ENCODE data around the gene SORT1.

- TF ChIP-seq, protein P1, sequence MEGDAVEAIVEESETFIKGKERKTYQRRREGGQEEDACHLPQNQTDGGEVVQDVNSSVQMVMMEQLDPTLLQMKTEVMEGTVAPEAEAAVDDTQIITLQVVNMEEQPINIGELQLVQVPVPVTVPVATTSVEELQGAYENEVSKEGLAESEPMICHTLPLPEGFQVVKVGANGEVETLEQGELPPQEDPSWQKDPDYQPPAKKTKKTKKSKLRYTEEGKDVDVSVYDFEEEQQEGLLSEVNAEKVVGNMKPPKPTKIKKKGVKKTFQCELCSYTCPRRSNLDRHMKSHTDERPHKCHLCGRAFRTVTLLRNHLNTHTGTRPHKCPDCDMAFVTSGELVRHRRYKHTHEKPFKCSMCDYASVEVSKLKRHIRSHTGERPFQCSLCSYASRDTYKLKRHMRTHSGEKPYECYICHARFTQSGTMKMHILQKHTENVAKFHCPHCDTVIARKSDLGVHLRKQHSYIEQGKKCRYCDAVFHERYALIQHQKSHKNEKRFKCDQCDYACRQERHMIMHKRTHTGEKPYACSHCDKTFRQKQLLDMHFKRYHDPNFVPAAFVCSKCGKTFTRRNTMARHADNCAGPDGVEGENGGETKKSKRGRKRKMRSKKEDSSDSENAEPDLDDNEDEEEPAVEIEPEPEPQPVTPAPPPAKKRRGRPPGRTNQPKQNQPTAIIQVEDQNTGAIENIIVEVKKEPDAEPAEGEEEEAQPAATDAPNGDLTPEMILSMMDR (conservative IDR thresholded peaks at IDR 0.05 in 1 of 2, IDR thresholded peaks at IDR 0.05 in 1 of 2; ENCODE audit: extremely low read depth in 1 of 2, insufficient read depth in 1 of 2, low read depth in 1 of 2, low read length in 2 of 2), result no peak
- TF ChIP-seq EZH2 (IDR thresholded peaks at IDR 0.05; ENCODE audit: borderline replicate concordance, low read length), result no peak
Measured at GRCh38 chr1:109396513-109396839, 1.2 kb downstream of the SORT1 start.
